Suprapubic skin (tissue), 4 donors: ENCODE data around the gene VWA7.

ENCODE experiments used
- CTCF ChIP-seq, 2 donors: fragments of 200-600 bp in 1 of 2; fragments of 450-650 bp in 1 of 2; sonication (generic) in 1 of 2; IDR thresholded peaks; one replicate each; pipeline ENCODE4 v1.5.1; 2016 to 2019; ENCODE audit warnings: antibody characterized with exemption in 2 of 2, mild to moderate bottlenecking in 1 of 2, moderate library complexity in 1 of 2
- EP300 ChIP-seq: sonication (generic); formaldehyde crosslinking; IDR thresholded peaks from one replicate; pipeline ENCODE4 v1.6.1; 2017; ENCODE audit warnings: antibody characterized with exemption
- POLR2A ChIP-seq, 2 donors: fragments of 450-650 bp; IDR thresholded peaks; one replicate each; pipeline ENCODE4 v1.6.1; 2017; ENCODE audit warnings: antibody characterized with exemption in 2 of 2, mild to moderate bottlenecking in 2 of 2, moderate library complexity in 2 of 2
- POLR2AphosphoS5 ChIP-seq, 3 donors: sonication (generic); formaldehyde crosslinking; IDR thresholded peaks; one replicate each; pipeline ENCODE4 v1.6.1; 2017; ENCODE audit warnings: antibody characterized with exemption in 3 of 3

DNA sequence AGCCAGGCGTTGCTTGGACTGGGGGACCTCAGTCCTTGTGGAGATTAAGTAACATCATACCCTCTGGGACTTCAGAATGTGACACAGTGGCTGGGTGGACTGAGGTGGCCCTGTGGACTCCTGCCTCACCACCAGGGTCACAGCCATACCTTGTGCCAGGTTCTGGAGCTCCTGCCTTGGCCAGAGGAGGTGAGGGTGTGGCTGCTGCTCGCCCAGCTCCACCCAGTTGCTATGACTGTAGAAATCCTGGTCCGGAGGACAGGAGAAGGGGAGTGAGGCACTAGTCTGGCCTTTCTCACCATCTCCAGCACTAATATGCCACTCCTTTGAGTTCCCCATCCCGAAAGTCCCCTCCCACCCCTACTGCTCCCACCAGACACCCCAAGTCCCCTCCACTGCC, 1.9 kb downstream of the VWA7 start:
- TF ChIP-seq POLR2AphosphoS5 (IDR thresholded peaks at IDR 0.05) (no peak), CTCF (IDR thresholded peaks at IDR 0.05) (no peak), POLR2A (IDR thresholded peaks at IDR 0.05) (no peak), EP300 (no peak)
